ENCODE data around the gene GJB2.
A peak's percentile ranks its signal among the peaks of the same experiment; 100 is the strongest.

Gene GJB2

GRCh38 chr13:20141238-20142022 lies 51.3 kb downstream of the GJB2 start:
- no peak for DNase-seq

- DNase-seq = no peak
These were observed 52.3 kb downstream of the GJB2 start for GRCh38 chr13:20140487-20140886.

- peak; percentile 8 for DNase-seq
These were observed 54.9 kb downstream of the GJB2 start for GRCh38 chr13:20137875-20138274.
